GM10847 (cell line): ENCODE data around the gene PHACTR1.

Source experiments
- POLR2A ChIP-seq: IDR thresholded peaks from 2 replicates; pipeline ENCODE4 v1.6.1; 2011; ENCODE audit not compliant: insufficient read length; ENCODE audit errors: extremely low read depth

PHACTR1 gene

DNA sequence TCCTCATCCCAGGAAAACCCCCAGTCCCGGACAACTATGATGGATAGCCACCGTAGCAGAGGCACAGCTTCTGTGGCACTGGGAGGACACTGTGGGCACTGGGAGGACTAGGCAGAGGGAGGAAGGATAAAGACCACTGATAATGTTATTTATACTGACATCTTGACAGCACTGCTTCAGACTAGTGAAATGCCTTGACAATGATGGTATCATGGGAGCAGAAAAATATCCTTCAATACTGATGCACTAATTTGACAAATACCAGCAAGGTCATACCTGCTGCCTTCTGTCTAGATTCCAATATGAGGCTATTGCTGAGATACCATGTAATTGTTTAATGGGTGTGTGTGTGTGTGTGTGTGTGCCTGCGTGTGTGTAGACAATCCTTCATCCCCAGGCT, 148.6 kb downstream of the PHACTR1 start:
- no peak for TF ChIP-seq POLR2A

DNA sequence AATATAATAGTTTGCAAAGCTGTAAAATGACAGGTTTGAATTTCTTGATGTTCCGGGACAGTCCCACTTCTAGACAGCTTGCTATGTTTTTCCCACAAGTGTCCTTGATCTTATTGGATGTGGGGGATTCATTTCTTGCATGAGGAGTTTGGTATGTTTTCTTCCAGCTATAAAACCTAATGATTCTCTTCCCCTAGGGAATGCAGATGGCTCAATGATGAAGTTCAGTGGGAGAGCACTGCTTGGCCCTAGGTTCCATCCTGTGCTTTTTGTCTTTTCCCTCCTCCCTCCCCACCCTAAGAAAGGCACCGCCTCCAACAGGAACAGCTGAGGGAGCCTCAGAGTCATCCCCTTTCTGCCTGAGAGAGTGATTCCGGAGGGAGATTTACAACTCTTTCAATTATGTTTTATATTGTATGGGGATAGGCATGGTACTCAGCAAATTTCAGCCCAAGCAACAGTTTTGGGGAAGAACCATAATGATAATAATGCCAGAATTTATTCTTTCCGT, 149.2 kb downstream of the PHACTR1 start:
- no peak for TF ChIP-seq POLR2A

DNA sequence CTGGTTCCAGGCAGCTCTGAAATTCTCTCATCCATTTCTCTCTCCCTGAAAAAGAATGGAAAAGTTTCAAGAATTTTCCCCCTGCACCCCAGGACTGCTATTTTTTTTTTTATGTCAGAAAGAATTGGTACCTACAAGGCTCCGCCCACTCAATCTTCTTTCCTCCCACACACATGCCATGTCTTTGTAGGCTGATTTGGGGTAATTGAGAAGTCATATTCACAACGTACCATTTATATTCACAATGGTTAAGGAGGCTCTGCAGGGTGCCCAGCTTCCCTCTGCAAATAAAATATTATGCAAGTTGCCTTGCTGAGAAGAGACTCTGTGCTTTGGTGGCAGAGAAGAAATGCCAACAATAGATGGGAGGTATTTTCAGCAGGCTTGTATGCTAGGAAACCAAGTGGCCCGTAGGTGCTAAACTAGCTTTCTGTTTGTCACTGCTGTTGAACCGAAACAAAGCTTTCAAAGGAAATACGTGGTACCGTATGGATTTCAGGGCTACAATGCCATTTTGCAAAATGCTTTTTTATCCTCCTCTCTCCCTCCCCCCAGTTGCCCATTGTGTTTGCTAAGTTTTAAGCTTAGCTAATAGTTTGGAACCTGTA, 150.0 kb downstream of the PHACTR1 start:
- no peak for TF ChIP-seq POLR2A

DNA sequence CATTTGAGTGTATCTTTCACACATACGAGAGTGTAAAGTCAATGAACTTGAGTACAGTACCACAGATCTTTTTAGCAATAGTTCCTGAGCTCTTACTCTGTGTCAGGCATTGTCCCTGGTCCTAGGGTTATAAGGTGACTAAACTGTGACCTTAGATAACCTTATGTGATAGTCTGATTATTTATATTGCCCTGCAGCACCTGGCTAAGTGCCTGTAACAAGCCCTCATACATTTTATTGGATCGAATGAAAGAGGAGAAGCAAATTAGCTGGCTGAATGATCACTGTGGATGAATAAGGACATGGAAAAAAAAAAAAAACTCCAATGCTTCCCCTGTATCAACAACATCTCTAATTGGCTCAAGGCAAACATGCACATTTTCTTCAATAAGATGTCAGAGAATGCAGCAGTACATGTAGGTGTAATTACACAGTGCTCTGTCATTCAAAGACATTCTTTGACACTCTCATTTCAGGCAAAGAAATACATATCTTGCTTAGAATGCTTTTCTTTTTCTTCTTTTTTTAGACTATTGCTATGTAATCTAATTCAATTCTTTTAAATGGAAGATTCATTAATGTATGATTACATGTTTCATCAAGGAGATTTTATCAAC, 153.4 kb downstream of the PHACTR1 start:
- no peak for TF ChIP-seq POLR2A

DNA sequence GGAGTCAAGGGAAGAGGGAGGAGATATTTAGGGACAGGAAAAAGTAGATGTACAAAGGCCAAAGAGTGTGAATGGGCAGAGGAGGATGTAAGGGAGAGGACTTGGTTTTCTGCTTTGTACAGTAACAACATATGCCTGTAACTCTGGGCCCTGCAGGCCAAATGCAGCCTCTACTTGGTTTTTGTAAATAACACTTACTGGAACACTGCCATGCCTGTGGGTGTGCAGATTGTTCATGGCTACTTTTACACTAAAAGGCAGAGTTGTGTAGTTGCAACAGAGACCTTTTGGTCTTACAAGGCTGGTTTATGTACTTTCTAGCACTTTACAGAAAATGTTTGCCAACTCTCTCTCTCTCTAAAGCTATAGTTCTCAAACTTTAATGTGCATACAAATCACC, 157.1 kb downstream of the PHACTR1 start:
- no peak for TF ChIP-seq POLR2A

DNA sequence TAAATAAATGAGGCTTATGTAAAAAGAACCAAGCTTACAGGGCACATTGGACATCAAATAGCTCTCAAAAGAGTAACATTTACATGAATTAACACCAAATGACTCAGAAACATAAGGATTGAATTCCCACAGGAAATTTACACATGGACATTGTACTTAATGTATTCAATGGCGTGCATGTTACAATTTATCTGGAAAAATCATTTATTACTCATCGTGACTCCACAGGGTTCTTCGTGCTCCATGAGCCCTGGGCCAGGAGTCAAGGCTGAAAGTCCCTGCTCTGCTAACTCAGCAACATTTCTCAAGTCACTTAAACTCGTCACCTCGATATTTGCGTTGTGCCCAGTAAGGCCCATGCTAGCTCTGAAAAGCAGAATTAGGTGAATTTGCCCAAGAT, 158.5 kb downstream of the PHACTR1 start:
- no peak for TF ChIP-seq POLR2A

DNA sequence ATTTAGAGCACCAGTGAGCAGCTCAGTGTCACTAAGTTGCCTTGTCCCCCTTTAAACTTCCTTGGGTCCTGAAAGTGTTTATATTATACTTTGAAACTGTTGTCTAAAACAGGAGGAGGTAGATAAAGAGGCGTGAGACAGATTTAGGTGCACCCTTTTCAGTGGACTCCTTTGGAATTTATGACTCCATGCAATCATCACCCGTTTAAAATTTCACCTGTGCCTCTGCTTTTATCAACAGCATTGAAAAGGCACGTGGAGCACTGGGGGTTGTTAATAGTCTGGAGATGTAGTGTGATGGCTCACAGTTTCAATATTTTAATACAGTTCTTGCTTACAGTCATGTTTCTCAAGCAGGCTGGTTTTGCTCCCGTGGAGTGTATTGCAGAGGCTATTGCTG, 162.2 kb downstream of the PHACTR1 start:
- no peak for TF ChIP-seq POLR2A

DNA sequence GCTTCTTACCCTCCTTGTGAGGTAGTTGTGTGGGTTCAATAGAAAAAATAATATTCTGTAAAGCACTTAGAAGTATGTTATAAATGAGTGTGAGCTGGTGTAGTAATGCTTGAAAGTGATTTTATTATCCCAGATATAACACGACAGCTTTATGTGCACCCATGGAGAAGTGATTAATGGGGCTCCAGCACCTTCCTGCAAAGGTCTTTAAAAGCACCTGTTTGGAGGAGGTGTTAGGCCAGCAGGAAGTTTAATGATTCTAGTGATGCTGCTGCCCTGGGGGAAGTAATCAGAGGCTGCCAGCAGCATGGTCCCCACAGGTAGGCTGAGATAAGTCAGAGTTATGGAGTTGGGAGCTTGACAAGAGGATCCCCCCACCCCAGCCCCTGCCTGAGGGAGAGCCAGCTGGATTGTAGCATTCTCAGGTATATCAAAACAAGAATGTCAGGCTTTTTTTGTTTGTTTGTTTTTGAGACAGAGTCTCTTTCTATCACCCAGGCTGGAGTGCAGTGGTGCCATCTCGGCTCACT, 166.3 kb downstream of the PHACTR1 start:
- no peak for TF ChIP-seq POLR2A

DNA sequence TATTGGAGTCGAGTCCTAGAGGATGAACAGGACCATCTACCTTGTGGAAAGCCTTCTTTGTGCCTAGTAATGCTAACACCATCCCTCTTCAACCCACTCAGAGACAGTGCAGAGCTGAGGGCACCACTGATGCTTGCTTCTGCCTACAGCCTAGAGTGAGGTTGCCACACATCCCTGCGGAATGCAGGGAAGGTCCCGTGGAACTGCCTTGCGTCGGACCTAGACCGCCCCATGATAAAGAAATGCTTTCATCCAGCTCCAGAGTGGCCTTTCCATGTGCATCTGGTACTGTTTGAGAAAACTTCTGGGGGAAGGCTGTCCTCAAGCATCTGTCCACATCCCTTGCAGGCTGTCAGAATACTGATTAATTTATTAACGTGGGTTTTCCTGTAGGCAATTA, 168.4 kb downstream of the PHACTR1 start:
- no peak for TF ChIP-seq POLR2A

DNA sequence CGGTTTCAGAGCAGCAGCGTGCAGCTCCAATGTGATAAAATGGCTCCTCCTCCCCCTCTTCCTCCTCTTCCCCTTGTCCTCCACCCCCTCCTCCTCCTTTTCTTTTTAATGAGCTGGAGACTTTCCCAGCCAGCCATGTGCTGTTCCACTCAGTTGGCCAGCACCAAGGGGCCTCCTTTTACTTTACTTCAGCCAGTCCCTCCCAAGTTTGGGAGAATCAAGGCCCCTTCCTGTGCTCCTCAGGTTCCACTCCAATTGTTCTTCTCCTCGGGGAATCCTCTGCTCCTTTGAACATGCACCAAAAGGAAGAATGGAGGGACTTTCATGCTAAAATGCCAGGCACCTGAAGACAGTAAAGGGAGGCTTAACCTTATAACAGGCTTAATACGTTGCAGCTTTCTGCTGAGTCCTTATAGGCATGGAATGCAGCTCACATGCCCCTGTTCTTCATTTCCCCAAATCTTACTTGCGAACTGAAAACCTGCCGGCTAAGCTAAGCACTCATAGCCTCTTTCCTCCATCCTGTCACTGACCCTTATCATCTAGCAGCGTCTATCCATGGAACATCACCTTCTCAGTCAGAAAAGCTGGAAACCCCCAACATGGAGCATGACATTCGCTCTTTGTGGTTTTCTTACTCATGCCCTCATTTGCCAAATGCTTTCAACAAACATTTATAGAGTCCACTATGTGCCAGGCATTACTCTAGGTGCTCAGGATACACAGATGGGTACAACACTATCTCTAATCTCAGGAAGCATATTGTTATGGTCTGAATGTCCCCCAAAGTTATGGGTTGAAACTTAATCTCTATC, 170.6 kb downstream of the PHACTR1 start:
- no peak for TF ChIP-seq POLR2A

DNA sequence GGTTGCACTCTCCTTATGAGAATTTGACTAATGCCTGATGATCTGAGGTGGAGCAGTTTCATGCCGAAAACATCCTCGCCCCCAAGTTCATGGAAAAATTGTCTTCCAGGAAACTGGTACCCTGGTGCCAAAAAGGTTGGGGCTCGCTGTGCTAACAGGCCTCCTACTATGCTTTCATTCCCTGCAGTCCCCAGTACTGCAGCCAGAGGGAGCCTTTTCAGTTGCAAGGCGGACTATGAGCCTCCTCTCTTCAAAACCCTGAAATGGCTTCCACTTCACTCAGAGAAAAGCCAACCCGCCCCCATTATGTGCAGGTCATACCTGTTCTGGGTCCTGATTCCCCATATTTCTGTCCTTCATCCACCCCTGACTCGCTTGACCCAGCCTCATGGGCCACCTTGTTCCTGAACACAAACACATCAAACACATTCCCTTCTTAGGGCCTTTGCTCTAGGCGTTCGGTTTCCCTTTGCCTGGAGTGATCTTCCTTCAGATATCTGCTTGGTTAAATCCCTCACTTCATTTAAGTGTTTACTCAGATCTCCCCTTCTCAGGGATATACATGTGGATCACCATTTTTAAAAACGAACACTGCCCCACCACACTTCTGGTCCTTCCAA, 173.7 kb downstream of the PHACTR1 start:
- no peak for TF ChIP-seq POLR2A

DNA sequence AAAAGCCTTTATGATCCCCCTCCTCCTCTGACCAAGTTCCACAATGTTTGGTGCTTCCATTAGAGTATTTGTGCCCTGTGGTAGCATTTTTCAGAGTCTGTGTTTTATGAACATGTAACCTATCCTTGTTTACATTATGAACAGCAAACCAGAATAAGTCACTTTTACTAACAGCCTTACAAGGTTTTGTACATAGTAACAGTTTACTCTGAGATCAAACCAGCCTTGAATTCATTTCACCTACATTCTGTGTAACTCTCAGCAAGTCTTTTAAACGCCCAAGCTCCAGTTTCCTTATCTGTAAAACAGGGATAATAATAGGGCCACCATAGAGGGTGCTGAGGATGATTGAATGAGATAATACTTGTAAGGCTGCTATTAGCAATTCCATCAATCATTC, 175.0 kb downstream of the PHACTR1 start:
- no peak for TF ChIP-seq POLR2A

DNA sequence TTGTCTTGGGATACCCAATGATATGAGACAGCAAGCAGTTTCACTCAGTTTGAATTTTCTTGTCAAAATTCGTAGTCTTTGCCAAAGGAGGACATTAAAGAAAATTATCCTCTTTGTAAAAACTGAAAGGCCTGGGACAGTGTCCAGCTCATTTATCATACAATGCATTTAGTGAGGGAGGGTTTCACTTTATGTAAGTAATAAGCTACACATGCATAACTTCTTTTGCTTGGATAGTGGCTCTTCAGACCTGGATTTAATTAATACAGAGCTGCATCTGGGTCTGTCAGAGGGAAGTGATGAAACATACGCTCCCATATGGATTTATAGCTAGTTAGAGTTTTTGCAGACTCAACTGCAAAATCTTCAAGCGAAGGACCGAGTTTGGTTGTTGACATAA, 175.6 kb downstream of the PHACTR1 start:
- no peak for TF ChIP-seq POLR2A

DNA sequence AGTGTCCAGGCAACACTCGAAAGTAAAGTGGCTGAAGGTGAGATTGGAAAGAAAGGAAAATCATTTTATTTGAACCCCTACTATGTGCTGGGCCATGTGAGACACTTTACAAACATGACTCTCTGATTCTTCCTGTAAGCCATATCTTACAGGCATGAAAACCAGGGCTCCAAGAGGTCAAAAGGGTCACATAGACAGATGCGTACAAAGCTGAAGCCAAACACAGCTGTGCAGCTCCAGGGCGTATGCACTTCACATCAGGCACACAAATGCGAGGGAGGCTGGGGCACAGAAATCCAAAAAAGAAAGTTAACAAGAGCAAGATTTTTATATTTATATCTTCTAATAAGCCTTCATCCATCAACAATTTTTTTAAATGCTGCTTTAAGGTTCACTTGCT, 176.5 kb downstream of the PHACTR1 start:
- TF ChIP-seq POLR2A = no peak

DNA sequence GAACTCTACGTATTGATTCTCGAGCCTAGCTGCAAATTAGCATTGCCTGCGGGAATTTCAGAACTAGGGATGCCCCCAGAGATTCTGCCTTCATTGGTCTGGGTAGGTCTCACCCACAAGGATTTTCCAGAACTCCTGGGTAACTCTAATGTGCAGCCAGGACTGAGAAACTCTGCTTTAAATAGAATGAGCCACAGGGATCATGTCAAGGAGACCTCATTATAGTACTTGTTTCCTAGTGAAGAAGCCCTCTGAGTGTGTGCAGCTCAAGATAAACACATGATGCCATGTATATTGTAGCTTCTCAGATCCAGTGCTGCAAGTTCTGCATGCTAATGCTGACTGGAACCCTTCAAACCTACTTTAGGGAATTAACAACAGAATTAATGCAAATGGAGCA, 179.2 kb downstream of the PHACTR1 start:
- no peak for TF ChIP-seq POLR2A
